Pulmonary artery endothelial cell (primary cell): ENCODE results near the gene PILRA. TPM values are rescaled to one million over a fixed set of nuclear protein-coding genes. Genes with fewer than 3 reads are reported as not detected.
A peak's percentile ranks its signal among the peaks of the same experiment; 100 is the strongest.
"Not testable (repeated sequence)": the region's sequence is repeated elsewhere in the genome, so short reads cannot be mapped to it uniquely, and the experiment has no call there.

Source experiments
- DNase-seq: peaks from one replicate; pipeline ENCODE4 v3.0.0-alpha.2; 2011; ENCODE audit warnings: low read depth, low spot score
- total RNA-seq: library from RNA; depleted of rRNA; stranded (reverse); fragments of >200 nt; gene quantifications from 2 replicates; pipeline ENCODE4 v1.2.3, GENCODE V29; 2014

The PILRA gene
- total RNA-seq, 1 donor from 2014 or later, result 0.13 TPM

DNA sequence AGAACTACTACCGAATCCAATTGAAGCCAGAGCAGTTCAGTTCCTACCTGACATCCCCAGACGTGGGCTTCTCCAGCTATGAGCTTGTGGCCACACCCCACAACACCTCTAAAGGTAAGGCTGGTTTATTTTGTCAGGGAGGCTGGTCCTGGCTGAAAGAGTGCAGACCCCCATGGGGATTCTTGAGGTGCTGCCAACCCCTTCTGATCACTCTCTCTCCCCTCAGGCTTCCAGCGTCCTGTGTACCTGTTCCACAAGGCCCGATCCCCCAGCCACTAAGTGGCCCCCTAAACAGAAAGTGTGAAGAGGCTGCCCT is 59.9 kb downstream of the PILRA start:
- DNase-seq, result no peak

GRCh38 chr7:100433592-100434296 is 60.5 kb downstream of the PILRA start:
- DNase-seq, result no peak

GRCh38 chr7:100434297-100435144 is 61.2 kb downstream of the PILRA start:
- DNase-seq, result no peak

DNA sequence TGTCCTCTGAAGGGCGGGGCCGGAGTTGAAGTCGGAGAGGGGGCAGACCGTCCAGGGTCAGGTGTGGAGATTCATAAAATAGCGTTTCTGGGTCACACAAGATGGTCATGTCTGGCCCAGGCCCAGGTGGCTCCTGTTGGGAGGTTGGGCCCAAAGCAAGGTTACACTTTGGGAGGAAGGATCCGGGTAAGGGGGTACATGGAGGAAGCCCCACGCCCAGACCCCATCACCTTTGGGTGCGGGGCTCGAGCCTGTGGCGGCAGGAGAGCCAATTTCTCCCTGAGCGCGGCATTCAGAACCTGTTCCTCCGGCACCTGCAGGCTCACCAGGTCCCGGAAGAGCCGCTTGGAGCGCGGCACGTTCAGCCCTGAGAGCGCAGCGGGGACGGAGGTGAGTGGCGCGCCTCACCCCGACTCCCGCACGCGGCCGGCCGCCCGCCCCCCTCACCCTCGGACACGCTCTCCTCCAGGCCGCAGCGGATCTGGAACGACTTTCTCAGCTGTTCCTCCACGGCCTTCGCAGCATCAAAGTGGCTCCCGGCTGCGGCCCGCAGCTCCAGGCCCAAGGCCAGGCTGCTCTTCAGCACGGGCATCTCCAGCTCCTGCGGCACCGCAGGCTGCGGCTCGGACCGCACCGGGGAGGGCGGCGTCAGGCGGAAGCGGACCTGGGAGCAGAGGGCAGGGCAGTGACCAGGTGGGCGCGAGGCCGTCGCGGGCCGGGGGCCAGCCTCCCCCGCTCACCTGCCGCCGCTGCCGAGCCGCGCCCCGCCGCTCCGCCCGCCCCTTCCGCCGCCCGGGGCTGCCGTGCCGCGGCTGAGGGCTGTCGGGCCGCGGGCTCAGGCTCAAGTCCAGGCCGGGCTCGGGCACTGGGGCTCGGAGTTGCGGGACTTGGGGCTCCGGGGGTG is 62.4 kb downstream of the PILRA start:
- no peak for DNase-seq

GRCh38 chr7:100437150-100438100 is 64.1 kb downstream of the PILRA start:
- no peak for DNase-seq

- DNase-seq, result no peak
These were observed 64.9 kb downstream of the PILRA start for GRCh38 chr7:100438172-100438571.

DNA sequence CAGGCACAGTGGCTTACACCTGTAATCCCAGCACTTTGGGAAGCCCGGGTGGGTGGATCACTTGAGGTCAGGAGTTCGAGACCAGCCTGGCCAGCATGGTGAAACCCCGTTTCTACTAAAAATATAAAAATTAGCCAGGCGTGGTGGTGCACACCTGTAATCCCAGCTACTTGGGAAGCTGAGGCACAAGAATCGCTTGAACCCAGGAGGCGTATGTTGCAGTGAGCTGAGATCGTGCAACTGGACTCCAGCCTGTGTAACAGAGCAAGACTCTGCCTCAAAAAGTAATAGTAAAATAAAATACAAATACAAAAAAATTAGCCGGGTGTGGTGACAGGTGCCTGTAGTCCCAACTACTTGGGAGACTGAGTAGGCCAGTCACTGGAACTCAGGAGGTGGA is 65.4 kb downstream of the PILRA start:
- DNase-seq, result not testable (repeated sequence)

GRCh38 chr7:100439244-100439643 is 66.0 kb downstream of the PILRA start:
- DNase-seq, result not testable (repeated sequence)

GRCh38 chr7:100441641-100442535 is 68.6 kb downstream of the PILRA start:
- DNase-seq, result no peak

DNA sequence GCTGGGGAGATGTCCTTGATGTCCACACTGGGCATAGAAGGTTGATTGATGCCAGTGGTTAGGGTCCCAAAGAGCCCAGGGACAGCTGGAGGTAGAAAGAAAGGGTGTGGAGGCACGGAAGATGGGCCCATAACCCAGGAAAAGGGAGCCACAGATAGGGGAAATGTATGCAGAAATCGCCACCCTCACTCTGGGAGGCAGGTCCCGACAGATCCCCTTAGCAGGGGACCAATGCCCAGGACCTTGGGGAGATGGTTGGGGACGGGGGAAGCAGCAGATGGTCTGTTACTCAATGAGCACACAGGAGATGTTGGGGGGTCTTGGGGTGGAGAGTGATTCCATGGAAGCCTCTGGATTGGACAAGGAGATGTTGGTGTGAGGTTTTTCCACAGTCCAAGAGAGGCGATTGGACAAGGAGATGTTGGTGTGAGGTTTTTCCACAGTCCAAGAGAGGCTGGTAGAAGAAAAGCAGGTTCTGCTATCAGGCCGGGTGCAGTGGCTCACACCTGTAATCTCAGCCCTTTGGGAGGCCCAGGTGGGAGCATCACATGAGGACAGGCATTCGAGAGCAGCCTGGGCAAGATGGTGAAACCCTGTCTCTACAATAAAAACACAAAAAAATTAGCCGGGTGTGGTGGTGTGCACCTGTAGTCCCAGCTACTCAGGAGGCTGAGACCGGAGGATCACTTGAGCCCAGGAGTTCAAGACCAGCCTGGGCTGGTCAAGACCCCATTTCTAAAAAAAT is 70.0 kb downstream of the PILRA start:
- DNase-seq, result no peak

DNA sequence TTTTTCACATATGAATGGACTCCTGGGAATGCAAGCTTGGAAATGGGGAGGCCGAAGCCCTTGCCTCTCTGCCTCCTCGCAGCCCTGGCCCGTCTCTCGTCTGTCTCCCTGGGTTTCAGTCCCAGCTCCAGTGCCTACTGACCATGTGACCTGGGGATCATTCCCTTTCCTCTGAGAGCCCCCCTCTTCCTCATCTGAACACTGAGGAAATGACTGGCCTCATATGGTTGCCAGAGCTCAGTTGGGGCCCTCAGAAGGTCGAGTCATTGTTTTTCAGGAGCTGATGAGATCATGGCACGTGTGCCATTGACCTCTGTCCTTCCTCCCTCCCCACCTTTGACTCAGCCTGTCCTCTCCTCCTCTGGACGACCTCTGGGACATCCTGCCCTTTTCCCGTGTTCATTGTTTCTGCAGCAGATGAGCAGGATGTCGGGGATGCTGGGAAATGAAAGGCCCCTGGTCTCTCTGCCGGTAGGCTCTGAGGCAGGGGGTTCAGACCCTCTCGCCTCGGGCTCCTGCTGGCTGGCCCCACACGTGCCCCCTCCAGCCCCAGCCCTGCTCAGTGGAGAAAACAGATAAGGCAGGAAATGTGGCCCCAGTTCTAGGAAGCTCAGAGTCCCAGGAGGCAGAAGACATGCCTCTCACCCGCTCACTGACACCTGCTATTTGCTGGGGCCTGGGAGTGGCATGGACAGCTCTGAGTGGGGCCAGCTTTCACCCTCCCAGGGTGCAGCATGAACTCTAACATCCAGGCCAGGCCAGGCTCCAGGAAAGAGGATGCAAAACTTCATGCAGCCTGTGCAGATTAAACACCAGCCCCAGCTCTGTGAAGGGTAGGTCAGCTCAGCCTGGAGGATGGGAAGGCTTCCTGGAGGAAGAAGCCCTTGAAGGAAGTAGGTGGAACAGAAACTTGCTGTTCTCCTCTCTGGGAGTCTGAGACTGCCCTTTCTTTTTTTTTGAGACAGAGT is 71.3 kb downstream of the PILRA start:
- peak; percentile 96 for DNase-seq

DNA sequence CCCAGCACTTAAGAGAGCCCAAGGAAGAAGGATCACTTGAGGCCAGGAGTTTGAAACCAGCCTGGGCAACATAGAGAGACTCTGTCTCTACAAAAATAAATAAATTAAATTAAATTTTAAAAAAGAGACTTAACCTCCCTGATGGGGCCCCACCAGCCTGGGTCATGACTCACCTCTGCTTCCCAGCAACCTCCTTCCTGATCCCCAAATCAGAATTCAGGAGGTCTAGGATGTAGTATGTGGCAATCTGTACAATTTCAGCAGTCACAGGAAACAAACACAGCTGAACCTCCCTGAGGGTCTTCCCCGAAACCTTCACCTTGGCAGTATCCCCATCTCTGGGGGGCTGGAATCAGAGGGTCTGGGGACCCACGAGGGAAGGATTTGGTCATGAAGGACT is 72.8 kb downstream of the PILRA start:
- no peak for DNase-seq

DNA sequence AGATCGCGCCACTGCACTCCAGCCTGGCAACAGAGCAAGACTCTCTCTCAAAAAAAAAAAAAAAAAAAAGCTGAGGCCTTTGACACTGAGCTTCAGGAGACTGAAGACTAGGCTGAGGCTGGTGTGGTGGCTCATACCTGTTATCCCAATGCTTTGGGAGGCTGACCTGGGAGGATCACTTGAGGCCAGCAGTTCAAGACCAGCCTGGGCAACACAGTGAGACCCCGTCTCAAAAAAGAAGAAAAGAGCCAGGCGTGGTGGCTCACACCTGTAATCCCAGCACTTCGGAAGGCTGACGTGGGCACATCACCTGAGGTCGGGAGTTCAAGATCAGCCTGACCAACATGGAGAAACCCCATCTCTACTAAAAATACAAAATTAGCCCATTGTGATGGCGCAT is 74.1 kb downstream of the PILRA start:
- not testable (repeated sequence) for DNase-seq

DNA sequence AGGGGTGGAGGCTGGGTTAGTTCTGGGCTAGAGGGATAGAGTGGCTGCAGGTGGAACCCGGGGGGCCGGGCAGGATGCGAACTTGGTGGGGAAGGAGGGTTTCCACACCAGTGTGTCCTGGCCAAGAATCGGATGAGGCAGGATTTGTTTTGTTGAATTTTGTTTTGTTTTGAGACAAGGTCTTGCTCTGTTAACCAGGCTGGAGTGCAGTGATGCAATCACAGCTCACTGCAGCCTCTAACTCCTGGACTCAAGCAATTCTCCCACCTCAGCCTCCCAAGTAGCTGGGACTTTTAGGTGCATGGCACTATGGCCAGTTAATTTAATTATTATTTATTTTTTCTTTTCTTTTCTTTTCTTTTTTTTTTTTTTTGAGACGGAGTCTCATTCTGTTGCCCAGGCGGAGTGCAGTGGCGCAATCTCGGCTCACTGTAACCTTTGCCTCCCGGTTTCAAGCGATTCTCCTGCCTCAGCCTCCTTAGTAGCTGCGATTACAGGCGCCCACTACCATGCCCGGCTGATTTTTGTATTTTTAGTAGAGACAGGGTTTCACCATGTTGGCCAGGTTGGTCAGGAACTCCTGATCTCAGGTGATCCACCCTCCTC is 76.0 kb downstream of the PILRA start:
- no peak for DNase-seq
